ENCODE measurements around the gene FMNL2.

- TF ChIP-seq ZNF70 (CRISPR knock-in tag; IDR thresholded peaks at IDR 0.05) (no peak), CREB5 (CRISPR knock-in tag; IDR thresholded peaks at IDR 0.05; ENCODE audit: low read depth) (no peak), GLIS3 (CRISPR knock-in tag; IDR thresholded peaks at IDR 0.05) (no peak), PATZ1 (CRISPR knock-in tag; IDR thresholded peaks at IDR 0.05; ENCODE audit: borderline replicate concordance) (no peak), ARNTL (CRISPR knock-in tag; IDR thresholded peaks at IDR 0.05; ENCODE audit: borderline replicate concordance, low read depth) (no peak), OSR1 (CRISPR knock-in tag; IDR thresholded peaks at IDR 0.05) (no peak), RARB (CRISPR knock-in tag; IDR thresholded peaks at IDR 0.05) (no peak), SNAI2 (CRISPR knock-in tag; IDR thresholded peaks at IDR 0.05) (no peak)
Observed at GRCh38 chr2:152646264-152646663, 311.3 kb downstream of the FMNL2 start.
